HepG2 (cell line): Measurements from ENCODE around the gene RHOG. TPM values are rescaled to one million over a fixed set of nuclear protein-coding genes. Genes with fewer than 3 reads are reported as not detected.

Experiments
- ARNT2 ChIP-seq: sonication (generic); formaldehyde crosslinking; IDR thresholded peaks from 2 replicates; pipeline ENCODE4 v1.8.0; 2022; ENCODE audit warnings: mild to moderate bottlenecking, low read depth, missing genetic modification reagents, moderate library complexity
- CEBPB ChIP-seq: IDR thresholded peaks from 2 replicates; pipeline ENCODE4 v1.6.1; 2011; ENCODE audit warnings: low read depth, low read length, improper control_type of control experiment, borderline replicate concordance
- FOSL1 ChIP-seq: sonication (generic); formaldehyde crosslinking; IDR thresholded peaks from 2 replicates; pipeline ENCODE4 v1.9.0; 2021; ENCODE audit warnings: missing genetic modification reagents, borderline replicate concordance
- FOSL2 ChIP-seq: sonication (generic); formaldehyde crosslinking; IDR thresholded peaks from 2 replicates; pipeline ENCODE4 v1.4.0; 2020; ENCODE audit warnings: missing genetic modification reagents
- FOXK1 ChIP-seq: sonication (generic); formaldehyde crosslinking; IDR thresholded peaks from 2 replicates; pipeline ENCODE4 v1.4.0; 2020; ENCODE audit warnings: low read depth, missing genetic modification reagents, borderline replicate concordance
- GTF3A ChIP-seq: sonication (generic); formaldehyde crosslinking; conservative IDR thresholded peaks from 2 replicates; pipeline ENCODE4 v1.4.0; 2020; ENCODE audit warnings: mild to moderate bottlenecking, missing genetic modification reagents
- HCFC1 ChIP-seq: fragments of 150-350 bp; IDR thresholded peaks from 2 replicates; pipeline ENCODE4 v1.6.1; 2014; ENCODE audit warnings: low read depth, low read length
- HOMEZ ChIP-seq: IDR thresholded peaks from 2 replicates; pipeline ENCODE4 v1.6.1; 2016; ENCODE audit warnings: low read depth
- KDM4B ChIP-seq: sonication (generic); formaldehyde crosslinking; IDR thresholded peaks from 2 replicates; pipeline ENCODE4 v1.4.0; 2020; ENCODE audit warnings: missing genetic modification reagents
- MBNL3 ChIP-seq: fragments of 250-450 bp; sonication (Bioruptor Pico); conservative IDR thresholded peaks from 2 replicates; pipeline ENCODE4 v1.8.0; 2022; ENCODE audit warnings: mild to moderate bottlenecking, inconsistent platforms
- MEIS2 ChIP-seq: sonication (generic); formaldehyde crosslinking; IDR thresholded peaks from 2 replicates; pipeline ENCODE4 v1.9.0; 2021; ENCODE audit warnings: mild to moderate bottlenecking, missing genetic modification reagents
- PHF8 ChIP-seq: sonication (generic); formaldehyde crosslinking; IDR thresholded peaks from 2 replicates; pipeline ENCODE4 v1.5.0; 2020; ENCODE audit warnings: missing genetic modification reagents
- XRCC5 ChIP-seq: fragments of 200-400 bp; formaldehyde crosslinking; optimal IDR thresholded peaks from 2 replicates; pipeline ENCODE3; 2017; ENCODE audit warnings: mild to moderate bottlenecking, low read length
- ZHX1 ChIP-seq: sonication (generic); formaldehyde crosslinking; IDR thresholded peaks from 2 replicates; pipeline ENCODE4 v1.8.1; 2022; ENCODE audit warnings: low read depth, mild to moderate bottlenecking, missing genetic modification reagents
- ZNF280D ChIP-seq: sonication (generic); formaldehyde crosslinking; IDR thresholded peaks from 2 replicates; pipeline ENCODE4 v1.5.1; 2020; ENCODE audit warnings: mild to moderate bottlenecking, missing genetic modification reagents
- ZNF567 ChIP-seq: sonication (generic); formaldehyde crosslinking; IDR thresholded peaks from 2 replicates; pipeline ENCODE4 v1.8.1; 2023; ENCODE audit warnings: mild to moderate bottlenecking, missing genetic modification reagents, borderline replicate concordance
- ZNF674 ChIP-seq: sonication (generic); formaldehyde crosslinking; IDR thresholded peaks from 2 replicates; pipeline ENCODE4 v1.5.0; 2020; ENCODE audit warnings: low read depth, mild to moderate bottlenecking, missing genetic modification reagents
- ZNF737 ChIP-seq: sonication (generic); formaldehyde crosslinking; IDR thresholded peaks from 2 replicates; pipeline ENCODE4 v1.5.0; 2020; ENCODE audit warnings: missing genetic modification reagents, mild to moderate bottlenecking, borderline replicate concordance
- ZSCAN31 ChIP-seq: sonication (generic); formaldehyde crosslinking; IDR thresholded peaks from 2 replicates; pipeline ENCODE4 v1.5.0; 2020; ENCODE audit warnings: low read depth, mild to moderate bottlenecking, missing genetic modification reagents
- ZSCAN9 ChIP-seq: IDR thresholded peaks from 2 replicates; pipeline ENCODE4 v1.6.1; 2016; ENCODE audit warnings: borderline replicate concordance
- polyA plus RNA-seq, 8 experiments: library from polyadenylated mRNA; depleted of rRNA in 3 of 8; stranded (reverse) in 7 of 8; unstranded in 1 of 8; fragments of >200 nt; fragmentation: Illumina TruSeq in 4 of 8; extraction: Trizol in 4 of 8; gene quantifications; 2 replicates each; pipeline versions ENCODE4 v1.2.1 to v1.2.3, GENCODE V29; 2011 to 2016; ENCODE audit warnings: low read depth in 4 of 8, missing spikeins in 1 of 8, mixed read lengths in 1 of 8; ENCODE audit not compliant: insufficient read depth in 1 of 8
- total RNA-seq, 5 experiments: library from RNA; depleted of rRNA; stranded (reverse); fragments of >200 nt; fragmentation: Illumina TruSeq; extraction: Trizol; gene quantifications; 2 replicates each; pipeline ENCODE4 v1.2.3, GENCODE V29; 2016; ENCODE audit warnings: low read depth in 1 of 5
- TF ChIP-seq, protein P1 (sequence below): sonication (generic); formaldehyde crosslinking; IDR thresholded peaks from 2 replicates; pipeline ENCODE4 v1.4.0; 2020; ENCODE audit warnings: missing genetic modification reagents, mild to moderate bottlenecking, borderline replicate concordance

RHOG gene
- total and polyA plus RNA-seq, 2 of the 13 experiments (the other 11 are each of a cell fraction or from before 2014, with no cell fraction given), result 7.7 to 23.4 TPM

DNA sequence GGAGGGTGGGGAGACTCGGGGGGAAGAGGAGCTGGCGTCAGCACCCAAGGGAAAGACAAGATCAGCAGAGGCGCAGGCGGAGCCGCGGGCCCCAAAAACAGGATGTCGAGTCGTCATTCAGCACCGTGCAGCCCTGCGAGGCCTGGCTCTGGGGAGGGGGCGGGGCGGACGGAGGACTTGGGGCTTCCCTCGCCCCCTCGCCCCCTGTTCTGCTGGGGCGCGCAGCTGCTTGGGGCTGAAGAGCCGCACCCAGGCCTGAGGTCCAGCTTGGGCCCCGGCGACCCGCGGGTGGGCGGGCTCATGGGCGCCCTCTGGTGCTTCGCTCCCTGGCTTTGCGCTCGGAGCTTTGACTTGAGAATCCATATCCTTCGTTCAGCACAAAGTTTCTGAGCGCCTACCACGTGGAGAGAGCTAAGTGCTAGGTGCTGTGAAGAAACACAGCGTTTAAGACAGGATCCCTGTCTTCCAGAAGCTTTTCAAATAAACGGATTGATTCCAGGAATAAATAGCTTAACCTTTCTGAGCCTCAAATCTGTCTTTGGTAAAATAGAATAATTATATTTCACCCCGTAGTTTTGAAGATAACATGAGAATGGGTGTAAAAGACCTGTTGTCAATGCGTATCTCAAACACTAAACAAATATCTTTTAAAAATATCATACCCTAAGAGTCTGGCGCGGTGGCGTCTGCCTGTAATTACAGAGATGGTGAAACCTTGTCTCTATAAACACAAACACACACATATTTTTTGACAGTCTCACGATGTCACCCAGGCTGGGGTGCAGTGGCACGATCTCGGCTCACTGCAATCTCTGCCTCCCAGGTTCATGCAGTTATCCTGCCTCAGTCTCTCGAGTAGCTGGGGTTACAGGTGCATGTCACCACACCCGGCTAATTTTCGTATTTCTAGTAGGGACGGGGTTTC is 929 bp upstream of the RHOG start (continued):
- TF ChIP-seq HOMEZ (CRISPR knock-in tag) (no peak), KDM4B (no peak), ZNF737 (CRISPR knock-in tag) (no peak), ZSCAN9 (CRISPR knock-in tag) (no peak; the same call in 1 of the 2 replicates), HCFC1 (no peak), FOXK1 (CRISPR knock-in tag) (peak; percentile 29; the same call in 1 of the 2 replicates), CEBPB (no peak), MBNL3 (no peak), ARNT2 (CRISPR knock-in tag) (no peak), ZNF674 (CRISPR knock-in tag) (no peak), FOSL2 (peak; percentile 32; the same call in 1 of the 2 replicates), FOSL1 (CRISPR knock-in tag) (no peak), PHF8 (CRISPR knock-in tag) (peak; percentile 69), ZNF280D (CRISPR knock-in tag) (peak; percentile 76; the same call in 1 of the 2 replicates), ZNF567 (CRISPR knock-in tag) (no peak), ZHX1 (CRISPR knock-in tag) (no peak), GTF3A (CRISPR knock-in tag) (no peak), XRCC5 (peak; percentile 83), ZSCAN31 (CRISPR knock-in tag) (no peak), MEIS2 (no peak)
- TF ChIP-seq, protein P1, sequence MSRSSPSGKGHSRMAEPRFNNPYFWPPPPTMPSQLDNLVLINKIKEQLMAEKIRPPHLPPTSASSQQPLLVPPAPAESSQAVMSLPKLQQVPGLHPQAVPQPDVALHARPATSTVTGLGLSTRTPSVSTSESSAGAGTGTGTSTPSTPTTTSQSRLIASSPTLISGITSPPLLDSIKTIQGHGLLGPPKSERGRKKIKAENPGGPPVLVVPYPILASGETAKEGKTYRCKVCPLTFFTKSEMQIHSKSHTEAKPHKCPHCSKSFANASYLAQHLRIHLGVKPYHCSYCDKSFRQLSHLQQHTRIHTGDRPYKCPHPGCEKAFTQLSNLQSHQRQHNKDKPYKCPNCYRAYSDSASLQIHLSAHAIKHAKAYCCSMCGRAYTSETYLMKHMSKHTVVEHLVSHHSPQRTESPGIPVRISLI, result no peak; the same call in 1 of the 2 replicates
